ENCODE data around the gene LRCH1.

LRCH1 gene

GRCh38 chr13:46594374-46595078 is 41.6 kb downstream of the LRCH1 start:
- DNase-seq (ENCODE audit: low read depth), result no peak

DNA sequence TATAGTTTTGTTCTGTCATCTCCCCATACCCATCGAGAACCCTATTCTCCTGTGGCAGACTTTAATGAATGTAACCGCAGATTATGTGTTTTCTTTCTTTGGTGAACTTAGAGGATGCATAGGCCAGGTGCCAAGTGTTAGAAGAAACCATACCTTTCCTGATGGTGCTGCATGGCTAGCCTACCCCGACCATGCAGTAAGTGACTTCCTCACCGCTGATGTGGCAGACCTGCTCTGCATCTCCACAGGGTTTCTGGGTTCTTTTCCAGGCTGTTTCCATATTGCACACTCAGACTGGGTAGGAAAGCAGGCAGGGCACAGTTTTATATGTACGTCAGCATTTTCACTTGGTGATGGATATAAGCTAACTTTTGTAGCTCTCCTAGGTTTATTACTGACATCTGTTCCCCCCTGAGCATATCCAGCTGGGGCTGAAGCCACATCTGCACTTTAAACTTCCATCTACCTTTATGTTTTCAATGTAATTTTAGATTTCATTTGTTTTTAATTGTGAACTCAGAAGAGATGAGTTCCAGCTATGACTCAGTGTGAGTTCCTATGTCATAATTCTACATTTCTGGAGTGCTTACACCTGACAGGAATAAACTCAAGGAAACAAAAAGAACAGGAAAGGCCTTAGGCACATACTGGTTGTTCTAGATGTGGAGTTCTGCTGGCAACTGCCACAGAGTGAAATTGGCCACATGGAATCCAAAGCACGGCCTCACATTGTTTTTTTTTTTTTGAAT is 42.3 kb downstream of the LRCH1 start:
- DNase-seq (ENCODE audit: low read depth), result no peak

- no peak for DNase-seq (ENCODE audit: low read depth)
Measured at GRCh38 chr13:46595885-46596275, 42.9 kb downstream of the LRCH1 start.

DNA sequence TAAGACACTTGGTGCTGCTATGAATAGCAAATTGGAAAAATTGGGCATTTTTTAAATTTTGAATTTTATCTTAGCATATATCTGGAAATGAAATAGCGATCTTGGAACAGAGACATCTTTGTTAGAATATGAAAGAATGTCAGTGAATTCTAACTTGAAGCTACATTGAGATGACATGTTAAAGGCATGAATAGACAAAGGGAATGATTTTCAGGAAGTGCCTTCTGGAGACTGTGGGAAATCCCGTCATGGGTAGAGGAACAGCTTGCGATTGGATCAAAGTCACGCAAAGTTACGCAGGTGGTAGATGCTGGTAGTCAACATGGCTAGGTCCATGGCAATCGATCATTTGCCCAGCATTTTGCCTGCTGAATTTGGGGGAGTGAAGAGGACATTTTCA is 43.5 kb downstream of the LRCH1 start:
- DNase-seq (ENCODE audit: low read depth), result no peak

GRCh38 chr13:46598140-46598819 is 45.3 kb downstream of the LRCH1 start:
- DNase-seq (ENCODE audit: low read depth), result no peak

DNA sequence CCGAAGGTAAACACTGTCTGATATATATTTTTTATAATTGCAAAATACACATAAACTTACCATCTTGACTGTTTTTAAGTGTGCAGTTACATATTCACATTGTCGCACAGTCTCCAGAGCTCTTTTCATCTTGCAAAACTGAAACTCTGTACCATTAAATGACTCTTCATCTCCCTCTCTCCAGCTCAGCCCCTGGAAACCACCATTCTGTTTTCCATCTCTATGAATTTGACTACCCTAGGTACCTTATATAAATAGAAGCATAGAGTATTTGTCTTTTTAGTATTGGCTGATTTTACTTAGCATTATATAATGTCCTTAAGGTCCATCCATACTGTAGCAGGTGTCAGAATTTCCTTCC is 45.8 kb downstream of the LRCH1 start:
- no peak for DNase-seq (ENCODE audit: low read depth)

- no peak for DNase-seq (ENCODE audit: low read depth)
Measured at GRCh38 chr13:46600943-46601311, 48.0 kb downstream of the LRCH1 start.

GRCh38 chr13:46602531-46602930 is 49.6 kb downstream of the LRCH1 start:
- no peak for DNase-seq (ENCODE audit: low read depth)

- no peak for DNase-seq (ENCODE audit: low read depth)
Measured at GRCh38 chr13:46603165-46603603, 50.2 kb downstream of the LRCH1 start.

- DNase-seq (ENCODE audit: low read depth), result no peak
Measured at GRCh38 chr13:46604226-46604990, 51.4 kb downstream of the LRCH1 start.

DNA sequence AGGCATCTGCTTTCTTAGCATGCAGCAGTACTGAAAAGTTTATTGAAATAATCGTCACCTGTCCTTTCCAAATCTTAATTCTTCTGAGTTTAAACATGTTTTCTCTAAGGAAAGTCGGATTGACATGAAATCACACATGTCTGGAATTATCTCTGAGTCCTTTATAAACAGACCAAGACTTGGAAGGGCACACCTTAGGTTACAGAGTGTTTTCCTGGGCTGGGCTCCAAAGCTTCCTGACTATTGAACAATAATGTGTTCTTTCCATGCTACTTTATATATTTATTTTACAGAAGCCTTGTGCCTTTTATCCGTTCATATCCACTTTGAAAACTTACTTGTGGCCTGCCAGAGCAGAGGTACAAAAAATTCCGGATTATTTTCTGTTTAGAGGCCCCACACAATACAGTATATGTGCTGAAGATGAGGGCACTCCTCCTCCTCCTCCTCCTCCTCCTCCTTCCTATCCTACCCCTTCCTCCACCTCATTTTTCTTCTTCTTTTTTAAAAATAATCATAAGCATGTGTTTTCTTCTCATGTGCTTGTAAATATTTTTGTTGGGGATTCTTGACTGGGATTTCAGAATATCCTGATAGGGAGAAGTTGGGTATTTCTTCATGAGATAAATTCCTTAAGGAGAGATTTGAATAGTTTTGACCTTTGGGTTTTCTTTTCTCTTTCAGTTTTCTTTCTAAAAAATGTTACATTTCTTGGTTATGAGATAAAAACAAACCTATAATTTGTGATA is 52.3 kb downstream of the LRCH1 start:
- DNase-seq (ENCODE audit: low read depth), result no peak

- no peak for DNase-seq (ENCODE audit: low read depth)
Measured at GRCh38 chr13:46605825-46606554, 53.0 kb downstream of the LRCH1 start.

- no peak for DNase-seq (ENCODE audit: low read depth)
Measured at GRCh38 chr13:46606970-46607369, 54.0 kb downstream of the LRCH1 start.

GRCh38 chr13:46607768-46608564 is 55.0 kb downstream of the LRCH1 start:
- DNase-seq (ENCODE audit: low read depth), result no peak

DNA sequence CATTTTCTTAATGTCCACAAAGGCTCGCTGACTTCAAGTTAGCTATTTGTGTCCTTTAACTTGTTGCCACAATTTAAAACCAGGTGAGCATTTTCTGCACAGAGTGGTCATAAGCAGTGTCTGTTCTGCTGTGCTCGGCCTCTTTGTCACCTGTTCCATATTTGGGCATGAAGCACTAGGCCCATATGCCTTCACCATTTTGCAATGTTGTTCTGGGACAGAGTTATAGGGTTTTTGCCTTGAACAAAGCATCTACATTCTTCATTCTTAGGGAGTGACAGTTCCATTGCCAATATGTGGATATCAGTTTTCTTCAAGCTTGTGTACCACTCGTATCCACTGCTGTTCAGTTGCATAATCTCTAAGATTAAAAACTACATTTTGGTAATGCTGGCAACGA is 56.1 kb downstream of the LRCH1 start:
- DNase-seq (ENCODE audit: low read depth), result no peak

DNA sequence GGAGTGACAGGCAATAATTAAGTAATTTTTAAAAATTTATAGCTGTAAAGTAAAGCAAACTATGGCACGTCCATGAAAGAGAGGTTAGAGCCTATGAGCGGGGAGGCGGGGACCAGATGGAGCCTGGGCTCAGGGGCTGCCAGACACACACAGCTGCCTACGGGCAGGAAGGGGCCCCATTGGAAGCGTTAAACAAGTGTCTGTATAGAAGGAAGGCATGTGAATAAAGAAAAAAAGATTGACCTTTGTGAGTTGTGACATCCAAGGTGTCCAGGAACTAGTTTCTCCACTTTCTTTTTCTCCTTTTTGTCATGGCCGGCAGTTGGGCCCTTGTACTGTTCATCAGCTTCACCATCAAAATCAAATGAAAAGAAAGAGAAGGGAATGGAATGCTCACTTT is 56.8 kb downstream of the LRCH1 start:
- no peak for DNase-seq (ENCODE audit: low read depth)

- no peak for DNase-seq (ENCODE audit: low read depth)
Measured at GRCh38 chr13:46612267-46612666, 59.3 kb downstream of the LRCH1 start.

DNA sequence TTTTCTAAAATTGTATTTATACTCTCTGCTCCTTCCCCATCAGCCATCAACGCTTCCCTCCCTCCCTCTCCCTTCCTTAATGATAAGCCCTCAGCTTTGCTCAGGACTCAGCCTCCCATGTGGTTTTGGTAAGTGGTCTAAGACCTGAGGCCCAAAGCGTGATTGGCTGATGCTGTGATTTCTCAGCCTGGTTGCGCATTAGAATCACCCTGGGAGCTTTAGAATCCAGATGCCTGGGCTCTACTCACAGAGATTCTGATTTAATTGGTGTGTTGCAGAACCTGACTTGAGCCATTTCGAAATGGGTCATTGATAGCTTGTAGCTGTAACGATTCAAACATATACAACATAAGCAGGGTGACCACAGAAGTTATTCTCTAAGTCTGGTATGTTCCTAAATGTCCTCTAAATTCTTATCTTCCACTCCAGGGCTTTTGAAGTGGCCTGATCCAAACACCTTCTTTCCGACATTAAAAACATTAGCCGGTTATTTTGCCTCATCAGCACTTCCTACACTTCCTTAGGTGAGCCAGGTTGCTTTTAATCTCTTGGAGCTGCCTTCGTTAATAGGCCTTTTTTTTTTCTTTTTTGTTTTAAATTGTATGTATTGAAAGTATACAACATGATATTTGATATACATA is 60.6 kb downstream of the LRCH1 start:
- no peak for DNase-seq (ENCODE audit: low read depth)

- no peak for DNase-seq (ENCODE audit: low read depth)
Measured at GRCh38 chr13:46614582-46614981, 61.6 kb downstream of the LRCH1 start.
